Measurements from ENCODE around the gene HSPA12B. TPM values are rescaled to one million over a fixed set of nuclear protein-coding genes. Genes with fewer than 3 reads are reported as not detected.

HSPA12B gene
- total RNA-seq, 1 experiment from 2014 or later: not detected

GRCh38 chr20:3720626-3721025 lies 11.9 kb upstream of the HSPA12B start:
- H3K27me3 Mint-ChIP-seq (ENCODE audit: insufficient read depth, unreplicated experiment): peaks cover 4% of the 10 kb centered on the region
- intact Hi-C loops (cut with micrococcal nuclease; ENCODE audit: unreplicated experiment): no loop called here
- Histone ChIP-seq H3K9me3 (no peaks in the 10 kb centered on the region), H3K4me1 (no peaks in the 10 kb centered on the region), H3K27me3 (replicated peaks; ENCODE audit: control insufficient read depth, insufficient read depth, low read length) (no peaks in the 10 kb centered on the region; the same call in 1 of the 2 replicates), H3K36me3 (ENCODE audit: control insufficient read depth, insufficient read depth, low read length) (no peaks in the 10 kb centered on the region), H3K4me3 (ENCODE audit: low read depth, low read length) (no peak overlapping the region)
- TF ChIP-seq CTCF (IDR thresholded peaks at IDR 0.05; ENCODE audit: insufficient read depth in 1 of 2, low read depth in 1 of 2, low read length in 1 of 2, severe bottlenecking in 1 of 2, unreplicated experiment in 1 of 2): no peak
- DNase-seq: no peak
- no peaks in the 10 kb centered on the region for H3K9me3 Mint-ChIP-seq (ENCODE audit: unreplicated experiment)
- ChIA-PET CTCF (interaction anchor here (0.6 kb wide), 2 partner anchors 10 to 48 kb away, joined by 3 to 5 read pairs; no protein-coding TSS in a partner anchor), POLR2A (no interaction called here)
- no peaks in the 10 kb centered on the region for H3K36me3 Mint-ChIP-seq (ENCODE audit: insufficient read depth, unreplicated experiment)
- no peak overlapping the region for H3K27ac Mint-ChIP-seq (ENCODE audit: unreplicated experiment)
- H3K4me3 Mint-ChIP-seq (ENCODE audit: unreplicated experiment): no peak overlapping the region
- H3K4me1 Mint-ChIP-seq (ENCODE audit: low read depth, unreplicated experiment): no peaks in the 10 kb centered on the region
- no TSS peak for BruUV-seq (replicated peaks)

- Histone ChIP-seq H3K4me1 (no peaks in the 10 kb centered on the region), H3K27me3 (replicated peaks; ENCODE audit: control insufficient read depth, insufficient read depth, low read length) (no peaks in the 10 kb centered on the region; the same call in 1 of the 2 replicates), H3K4me3 (ENCODE audit: low read depth, low read length) (no peak overlapping the region), H3K36me3 (ENCODE audit: control insufficient read depth, insufficient read depth, low read length) (no peaks in the 10 kb centered on the region), H3K9me3 (no peaks in the 10 kb centered on the region)
- H3K4me1 Mint-ChIP-seq (ENCODE audit: low read depth, unreplicated experiment): no peaks in the 10 kb centered on the region
- peaks cover 4% of the 10 kb centered on the region for H3K27me3 Mint-ChIP-seq (ENCODE audit: insufficient read depth, unreplicated experiment)
- no peak for TF ChIP-seq CTCF (IDR thresholded peaks at IDR 0.05; ENCODE audit: insufficient read depth in 1 of 2, low read depth in 1 of 2, low read length in 1 of 2, severe bottlenecking in 1 of 2, unreplicated experiment in 1 of 2)
- H3K9me3 Mint-ChIP-seq (ENCODE audit: unreplicated experiment): no peaks in the 10 kb centered on the region
- intact Hi-C loops (cut with micrococcal nuclease; ENCODE audit: unreplicated experiment): no loop called here
- no peak overlapping the region for H3K4me3 Mint-ChIP-seq (ENCODE audit: unreplicated experiment)
- ChIA-PET POLR2A (no interaction called here), CTCF (interaction anchor here (1.0 kb wide), 1 partner anchor 28 kb away, joined by 4 read pairs; no protein-coding TSS in a partner anchor)
- no peak overlapping the region for H3K27ac Mint-ChIP-seq (ENCODE audit: unreplicated experiment)
- DNase-seq: no peak
- H3K36me3 Mint-ChIP-seq (ENCODE audit: insufficient read depth, unreplicated experiment): no peaks in the 10 kb centered on the region
- no TSS peak for BruUV-seq (replicated peaks)
These were observed 10.6 kb upstream of the HSPA12B start for GRCh38 chr20:3721912-3722311.

GRCh38 chr20:3723284-3723683 lies 9.2 kb upstream of the HSPA12B start:
- Mint-ChIP-seq H3K36me3 (ENCODE audit: insufficient read depth, unreplicated experiment) (no peaks in the 10 kb centered on the region), H3K27ac (ENCODE audit: unreplicated experiment) (no peak overlapping the region), H3K4me1 (ENCODE audit: low read depth, unreplicated experiment) (peaks cover 9% of the 10 kb centered on the region), H3K9me3 (ENCODE audit: unreplicated experiment) (no peaks in the 10 kb centered on the region), H3K4me3 (ENCODE audit: unreplicated experiment) (no peak overlapping the region), H3K27me3 (ENCODE audit: insufficient read depth, unreplicated experiment) (peaks cover 10% of the 10 kb centered on the region)
- no peak for TF ChIP-seq CTCF (IDR thresholded peaks at IDR 0.05; ENCODE audit: insufficient read depth in 1 of 2, low read depth in 1 of 2, low read length in 1 of 2, severe bottlenecking in 1 of 2, unreplicated experiment in 1 of 2)
- Histone ChIP-seq H3K36me3 (ENCODE audit: control insufficient read depth, insufficient read depth, low read length) (no peaks in the 10 kb centered on the region), H3K4me1 (peaks cover 5% of the 10 kb centered on the region; the same call in 1 of the 2 replicates), H3K9me3 (no peaks in the 10 kb centered on the region), H3K4me3 (ENCODE audit: low read depth, low read length) (no peak overlapping the region), H3K27me3 (replicated peaks; ENCODE audit: control insufficient read depth, insufficient read depth, low read length) (no peaks in the 10 kb centered on the region; the same call in 1 of the 2 replicates)
- BruUV-seq (replicated peaks): no TSS peak
- CTCF ChIA-PET: no interaction called here
- no peak for DNase-seq
- intact Hi-C loops (cut with micrococcal nuclease; ENCODE audit: unreplicated experiment): no loop called here
- POLR2A ChIA-PET: no interaction called here

All from Caco-2 (cell line).